HEK293 (cell line): ENCODE results near the gene NMT2.

Experiments used
- CTCF ChIA-PET: fragments of 350-600 bp; formaldehyde crosslinking; extraction: SDS; loops from one replicate; lab custom pipeline; 2021; ENCODE audit warnings: antibody characterized with exemption; lab: Yijun Ruan, JAX
- POLR2A ChIA-PET: fragments of 300-600 bp; formaldehyde crosslinking; extraction: SDS; loops from one replicate; lab custom pipeline; 2020; ENCODE audit warnings: antibody characterized with exemption, inconsistent platforms; lab: Yijun Ruan, JAX
- H3K27ac ChIP-seq: fragments of 200-500 bp; sonication (Bioruptor generic); 2 replicates; pipeline ENCODE4 v1.5.1; 2014; ENCODE audit warnings: low read depth, low read length, control low read depth, inconsistent platforms; ENCODE audit errors: extremely low read depth
- H3K36me3 ChIP-seq, 2 experiments: fragments of 200-500 bp in 1 of 2; sonication (Bioruptor generic) in 1 of 2; 1 replicate in 1 of 2; 2 replicates in 1 of 2; pipeline ENCODE4 v1.5.1; 2014 to 2017; ENCODE audit warnings: inconsistent platforms in 2 of 2, low read length in 2 of 2; ENCODE audit not compliant: control insufficient read depth in 2 of 2, insufficient read depth in 1 of 2
- H3K4me1 ChIP-seq: fragments of 200-500 bp; sonication (Bioruptor generic); 2 replicates; pipeline ENCODE4 v1.5.1; 2014; ENCODE audit warnings: mild to moderate bottlenecking, low read length, inconsistent platforms; ENCODE audit not compliant: control insufficient read depth, insufficient read depth
- H3K4me3 ChIP-seq: 2 replicates; pipeline ENCODE4 v1.5.1; 2011; ENCODE audit warnings: low read depth, mild to moderate bottlenecking, control low read depth, low read length, moderate library complexity
- H3K9me3 ChIP-seq: fragments of 200-500 bp; sonication (Bioruptor generic); 2 replicates; pipeline ENCODE4 v1.5.1; 2014; ENCODE audit warnings: low read depth, low read length, inconsistent platforms; ENCODE audit not compliant: control insufficient read depth, insufficient read depth
- ELK4 ChIP-seq: IDR thresholded peaks from 2 replicates; pipeline ENCODE4 v1.6.1; 2011; ENCODE audit warnings: mild to moderate bottlenecking, low read depth, low read length, borderline replicate concordance
- FEZF1 ChIP-seq: fragments of 450-650 bp; formaldehyde crosslinking; IDR thresholded peaks from 2 replicates; pipeline ENCODE4 v1.5.1; 2016; ENCODE audit warnings: missing biosample characterization, missing genetic modification characterization
- GLIS1 ChIP-seq: fragments of 450-650 bp; formaldehyde crosslinking; IDR thresholded peaks from 2 replicates; pipeline ENCODE4 v1.5.1; 2016; ENCODE audit warnings: missing biosample characterization, missing genetic modification characterization
- IKZF3 ChIP-seq: fragments of 450-650 bp; IDR thresholded peaks from 2 replicates; pipeline ENCODE4 v1.5.0; 2018; ENCODE audit warnings: missing biosample characterization, mild to moderate bottlenecking, missing genetic modification characterization, moderate library complexity
- KLF1 ChIP-seq: fragments of 450-650 bp; formaldehyde crosslinking; IDR thresholded peaks from 2 replicates; pipeline ENCODE4 v1.5.1; 2016; ENCODE audit warnings: missing biosample characterization, missing genetic modification characterization
- MZF1 ChIP-seq: fragments of 450-650 bp; formaldehyde crosslinking; IDR thresholded peaks from 2 replicates; pipeline ENCODE4 v1.5.1; 2017; ENCODE audit warnings: missing biosample characterization, missing genetic modification characterization, borderline replicate concordance
- OSR2 ChIP-seq: fragments of 450-650 bp; formaldehyde crosslinking; IDR thresholded peaks from 2 replicates; pipeline ENCODE4 v1.5.1; 2016; ENCODE audit warnings: missing biosample characterization, missing genetic modification characterization
- WT1 ChIP-seq: fragments of 450-650 bp; formaldehyde crosslinking; IDR thresholded peaks from 2 replicates; pipeline ENCODE4 v1.5.1; 2016; ENCODE audit warnings: missing biosample characterization, missing genetic modification characterization
- ZBTB48 ChIP-seq: fragments of 450-650 bp; formaldehyde crosslinking; IDR thresholded peaks from 2 replicates; pipeline ENCODE4 v1.5.1; 2016; ENCODE audit warnings: missing biosample characterization, missing genetic modification characterization
- ZBTB49 ChIP-seq: fragments of 450-650 bp; formaldehyde crosslinking; IDR thresholded peaks from 2 replicates; pipeline ENCODE4 v1.5.1; 2016; ENCODE audit warnings: missing biosample characterization, missing genetic modification characterization, low read depth
- ZBTB8A ChIP-seq: fragments of 450-650 bp; formaldehyde crosslinking; IDR thresholded peaks from 2 replicates; pipeline ENCODE4 v1.5.1; 2016; ENCODE audit warnings: missing biosample characterization, missing genetic modification characterization
- ZFHX2 ChIP-seq: fragments of 450-650 bp; formaldehyde crosslinking; conservative IDR thresholded peaks from 2 replicates; pipeline ENCODE4 v1.5.1; 2016; ENCODE audit warnings: missing biosample characterization, missing genetic modification characterization
- ZNF157 ChIP-seq: fragments of 450-650 bp; formaldehyde crosslinking; IDR thresholded peaks from 2 replicates; pipeline ENCODE4 v1.5.1; 2016; ENCODE audit warnings: missing biosample characterization, missing genetic modification characterization
- ZNF19 ChIP-seq: fragments of 450-650 bp; formaldehyde crosslinking; IDR thresholded peaks from 2 replicates; pipeline ENCODE4; 2016; ENCODE audit warnings: missing biosample characterization, missing genetic modification characterization, low read depth
- ZNF280C ChIP-seq: fragments of 450-650 bp; formaldehyde crosslinking; IDR thresholded peaks from 2 replicates; pipeline ENCODE4 v1.5.1; 2016; ENCODE audit warnings: missing biosample characterization, missing genetic modification characterization
- ZNF292 ChIP-seq: fragments of 450-650 bp; formaldehyde crosslinking; IDR thresholded peaks from 2 replicates; pipeline ENCODE4 v1.5.1; 2016; ENCODE audit warnings: low read depth, missing biosample characterization, missing genetic modification characterization, borderline replicate concordance
- ZNF335 ChIP-seq: fragments of 450-650 bp; formaldehyde crosslinking; conservative IDR thresholded peaks from 2 replicates; pipeline ENCODE4 v1.5.1; 2016; ENCODE audit warnings: missing biosample characterization, missing genetic modification characterization
- ZNF391 ChIP-seq: fragments of 450-650 bp; formaldehyde crosslinking; IDR thresholded peaks from 2 replicates; pipeline ENCODE4 v1.5.1; 2016; ENCODE audit warnings: low read depth, missing biosample characterization, missing genetic modification characterization, borderline replicate concordance
- ZNF423 ChIP-seq: fragments of 450-650 bp; formaldehyde crosslinking; IDR thresholded peaks from 2 replicates; pipeline ENCODE4 v1.5.1; 2016; ENCODE audit warnings: missing biosample characterization, missing genetic modification characterization
- ZNF501 ChIP-seq: fragments of 450-650 bp; formaldehyde crosslinking; IDR thresholded peaks from 2 replicates; pipeline ENCODE4 v1.5.1; 2016; ENCODE audit warnings: missing biosample characterization, missing genetic modification characterization
- ZNF544 ChIP-seq: fragments of 450-650 bp; formaldehyde crosslinking; IDR thresholded peaks from 2 replicates; pipeline ENCODE4 v1.5.0; 2017; ENCODE audit warnings: missing biosample characterization, missing genetic modification characterization
- ZNF596 ChIP-seq: fragments of 450-650 bp; IDR thresholded peaks from 2 replicates; pipeline ENCODE4 v1.5.0; 2018; ENCODE audit warnings: missing biosample characterization, mild to moderate bottlenecking, missing genetic modification characterization, moderate library complexity
- ZNF600 ChIP-seq: fragments of 450-650 bp; formaldehyde crosslinking; IDR thresholded peaks from 2 replicates; pipeline ENCODE4 v1.5.1; 2016; ENCODE audit warnings: missing biosample characterization, missing genetic modification characterization
- ZNF707 ChIP-seq: fragments of 450-650 bp; formaldehyde crosslinking; IDR thresholded peaks from 2 replicates; pipeline ENCODE4 v1.5.1; 2016; ENCODE audit warnings: missing biosample characterization, missing genetic modification characterization
- ZNF777 ChIP-seq: fragments of 450-650 bp; formaldehyde crosslinking; IDR thresholded peaks from 2 replicates; pipeline ENCODE4 v1.5.1; 2017; ENCODE audit warnings: missing biosample characterization, missing genetic modification characterization, borderline replicate concordance
- ZSCAN30 ChIP-seq: fragments of 450-650 bp; IDR thresholded peaks from 2 replicates; pipeline ENCODE4 v1.5.1; 2018; ENCODE audit warnings: missing biosample characterization, mild to moderate bottlenecking, missing genetic modification characterization, moderate library complexity
- ZXDB ChIP-seq: fragments of 450-650 bp; formaldehyde crosslinking; IDR thresholded peaks from 2 replicates; pipeline ENCODE4 v1.5.1; 2016; ENCODE audit warnings: missing biosample characterization, missing genetic modification characterization
- TF ChIP-seq, protein P1 (sequence below): fragments of 450-650 bp; formaldehyde crosslinking; IDR thresholded peaks from 2 replicates; pipeline ENCODE4 v1.5.1; 2016; ENCODE audit warnings: missing biosample characterization, missing genetic modification characterization, borderline replicate concordance
- TF ChIP-seq, protein P2 (sequence below): fragments of 450-650 bp; formaldehyde crosslinking; IDR thresholded peaks from 2 replicates; pipeline ENCODE4 v1.5.1; 2017; ENCODE audit warnings: missing biosample characterization, missing genetic modification characterization

Gene NMT2

DNA sequence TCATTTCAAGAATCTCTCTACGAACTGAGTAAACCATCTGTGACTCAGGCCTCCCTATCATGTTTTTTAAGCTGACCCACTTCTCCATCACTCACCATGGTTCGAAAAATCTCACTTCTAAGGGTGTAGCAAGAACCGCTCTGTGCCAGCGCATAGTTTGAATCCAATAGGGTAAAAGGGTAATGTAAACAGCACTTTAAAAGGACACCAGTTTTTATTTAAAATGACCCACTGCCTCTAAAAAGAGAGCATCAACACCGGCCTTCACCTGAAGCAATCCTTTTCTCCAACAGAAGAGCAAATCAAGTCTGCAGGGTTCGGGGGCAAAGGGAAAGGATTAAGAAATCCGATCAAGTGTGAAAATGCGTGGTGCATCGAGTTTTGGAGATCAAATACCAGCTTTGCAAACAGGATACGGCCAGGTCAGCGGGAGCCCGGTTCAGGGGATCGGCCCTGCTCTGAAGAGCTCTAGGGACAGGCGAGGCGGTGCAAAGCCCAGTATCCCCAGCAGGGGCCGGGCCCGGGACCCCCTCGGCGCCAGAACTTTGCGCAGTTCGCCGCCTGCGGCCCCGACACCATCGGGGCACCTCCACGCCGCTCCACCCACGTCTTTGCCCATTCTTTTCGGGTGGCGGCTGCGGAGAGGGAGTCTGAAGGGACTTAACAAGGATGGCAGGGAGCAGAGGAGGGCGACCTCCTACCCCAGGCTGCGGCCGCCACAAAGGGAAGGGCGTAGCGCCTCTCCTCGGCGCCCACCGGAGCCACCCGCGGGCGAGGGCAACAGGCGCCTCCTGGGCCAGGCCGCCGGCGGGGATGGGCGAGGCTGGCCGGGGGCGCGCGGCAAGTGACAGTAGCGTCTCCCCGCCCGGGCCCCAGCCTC, 842 bp downstream of the NMT2 start (continued):
- TF ChIP-seq ELK4 (no peak), ZFHX2 (tag by site-specific recombination) (peak; percentile 86), ZNF596 (no peak), MZF1 (tag by site-specific recombination) (no peak), ZNF423 (tag by site-specific recombination) (peak; percentile 61; the same call in 1 of the 2 replicates), WT1 (no peak), FEZF1 (tag by site-specific recombination) (peak; percentile 43; the same call in 1 of the 2 replicates), ZNF600 (peak; percentile 12; the same call in 1 of the 2 replicates), ZNF391 (no peak), ZNF501 (no peak; the same call in 1 of the 2 replicates), ZNF544 (no peak), ZNF335 (peak; percentile 97), ZNF777 (no peak), OSR2 (tag by site-specific recombination) (no peak), ZNF157 (tag by site-specific recombination) (no peak), ZNF19 (tag by site-specific recombination) (no peak), ZSCAN30 (tag by site-specific recombination) (0 out of 2 replicates have a peak, but pooled peaks have one; percentile 2), KLF1 (tag by site-specific recombination) (no peak), GLIS1 (tag by site-specific recombination) (peak; percentile 92), ZNF707 (tag by site-specific recombination) (no peak), ZNF280C (no peak), ZNF292 (tag by site-specific recombination) (no peak), ZBTB48 (tag by site-specific recombination) (peak; percentile 77), ZXDB (tag by site-specific recombination) (peak; percentile 29)
- TF ChIP-seq, protein P1, sequence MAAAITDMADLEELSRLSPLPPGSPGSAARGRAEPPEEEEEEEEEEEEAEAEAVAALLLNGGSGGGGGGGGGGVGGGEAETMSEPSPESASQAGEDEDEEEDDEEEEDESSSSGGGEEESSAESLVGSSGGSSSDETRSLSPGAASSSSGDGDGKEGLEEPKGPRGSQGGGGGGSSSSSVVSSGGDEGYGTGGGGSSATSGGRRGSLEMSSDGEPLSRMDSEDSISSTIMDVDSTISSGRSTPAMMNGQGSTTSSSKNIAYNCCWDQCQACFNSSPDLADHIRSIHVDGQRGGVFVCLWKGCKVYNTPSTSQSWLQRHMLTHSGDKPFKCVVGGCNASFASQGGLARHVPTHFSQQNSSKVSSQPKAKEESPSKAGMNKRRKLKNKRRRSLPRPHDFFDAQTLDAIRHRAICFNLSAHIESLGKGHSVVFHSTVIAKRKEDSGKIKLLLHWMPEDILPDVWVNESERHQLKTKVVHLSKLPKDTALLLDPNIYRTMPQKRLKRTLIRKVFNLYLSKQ = no peak

DNA sequence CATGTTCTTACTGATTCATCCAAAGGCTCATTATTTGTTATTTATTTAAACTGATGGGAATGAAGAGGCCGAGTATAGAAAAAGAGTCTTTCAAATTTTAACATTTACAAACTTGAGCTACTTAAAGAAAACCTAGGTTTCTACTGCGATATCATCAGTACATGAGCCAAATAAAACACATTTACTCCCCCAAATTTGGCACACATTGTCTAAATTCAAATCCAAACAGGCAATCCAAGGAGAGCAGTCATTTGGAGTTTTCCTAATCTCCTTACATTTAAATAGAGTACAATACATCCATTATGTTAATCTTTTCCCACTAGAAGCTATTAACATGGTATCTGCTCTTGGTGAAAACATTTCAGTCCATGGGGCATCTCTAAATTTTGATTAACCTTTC, 2.2 kb downstream of the NMT2 start:
- ChIA-PET POLR2A (no interaction called here), CTCF (interaction anchor here (0.7 to 1.5 kb wide), 4 partner anchors 10 to 203 kb away, joined by 3 read pairs; no protein-coding TSS in a partner anchor)
- H3K36me3 ChIP-seq = no peaks in the 10 kb centered on the region; a peak in 1 of 3 replicates
- no peaks in the 10 kb centered on the region for H3K9me3 ChIP-seq
- no peak overlapping the region for H3K27ac ChIP-seq
- peaks cover 25% of the 10 kb centered on the region for H3K4me1 ChIP-seq
- H3K4me3 ChIP-seq = no peak overlapping the region
- TF ChIP-seq, protein P2, sequence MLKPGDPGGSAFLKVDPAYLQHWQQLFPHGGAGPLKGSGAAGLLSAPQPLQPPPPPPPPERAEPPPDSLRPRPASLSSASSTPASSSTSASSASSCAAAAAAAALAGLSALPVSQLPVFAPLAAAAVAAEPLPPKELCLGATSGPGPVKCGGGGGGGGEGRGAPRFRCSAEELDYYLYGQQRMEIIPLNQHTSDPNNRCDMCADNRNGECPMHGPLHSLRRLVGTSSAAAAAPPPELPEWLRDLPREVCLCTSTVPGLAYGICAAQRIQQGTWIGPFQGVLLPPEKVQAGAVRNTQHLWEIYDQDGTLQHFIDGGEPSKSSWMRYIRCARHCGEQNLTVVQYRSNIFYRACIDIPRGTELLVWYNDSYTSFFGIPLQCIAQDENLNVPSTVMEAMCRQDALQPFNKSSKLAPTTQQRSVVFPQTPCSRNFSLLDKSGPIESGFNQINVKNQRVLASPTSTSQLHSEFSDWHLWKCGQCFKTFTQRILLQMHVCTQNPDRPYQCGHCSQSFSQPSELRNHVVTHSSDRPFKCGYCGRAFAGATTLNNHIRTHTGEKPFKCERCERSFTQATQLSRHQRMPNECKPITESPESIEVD (tag by site-specific recombination) = peak; percentile 77
- peak; percentile 22; the same call in 1 of the 2 replicates for TF ChIP-seq IKZF3
- TF ChIP-seq ZBTB49 (tag by site-specific recombination) = no peak
- no peak for TF ChIP-seq ZBTB8A
